Endothelial cell of hepatic sinusoid (primary cell): ENCODE results near the gene PJA1.

Experiments
- in situ Hi-C: cut with HindIII; loops from 2 replicates; pipeline ENCODE4 v1.10.0; 2017; ENCODE audit warnings: low sequenced_read_pairs

Gene PJA1, protein sequence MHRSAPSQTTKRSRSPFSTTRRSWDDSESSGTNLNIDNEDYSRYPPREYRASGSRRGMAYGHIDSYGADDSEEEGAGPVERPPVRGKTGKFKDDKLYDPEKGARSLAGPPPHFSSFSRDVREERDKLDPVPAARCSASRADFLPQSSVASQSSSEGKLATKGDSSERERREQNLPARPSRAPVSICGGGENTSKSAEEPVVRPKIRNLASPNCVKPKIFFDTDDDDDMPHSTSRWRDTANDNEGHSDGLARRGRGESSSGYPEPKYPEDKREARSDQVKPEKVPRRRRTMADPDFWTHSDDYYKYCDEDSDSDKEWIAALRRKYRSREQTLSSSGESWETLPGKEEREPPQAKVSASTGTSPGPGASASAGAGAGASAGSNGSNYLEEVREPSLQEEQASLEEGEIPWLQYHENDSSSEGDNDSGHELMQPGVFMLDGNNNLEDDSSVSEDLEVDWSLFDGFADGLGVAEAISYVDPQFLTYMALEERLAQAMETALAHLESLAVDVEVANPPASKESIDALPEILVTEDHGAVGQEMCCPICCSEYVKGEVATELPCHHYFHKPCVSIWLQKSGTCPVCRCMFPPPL

DNA sequence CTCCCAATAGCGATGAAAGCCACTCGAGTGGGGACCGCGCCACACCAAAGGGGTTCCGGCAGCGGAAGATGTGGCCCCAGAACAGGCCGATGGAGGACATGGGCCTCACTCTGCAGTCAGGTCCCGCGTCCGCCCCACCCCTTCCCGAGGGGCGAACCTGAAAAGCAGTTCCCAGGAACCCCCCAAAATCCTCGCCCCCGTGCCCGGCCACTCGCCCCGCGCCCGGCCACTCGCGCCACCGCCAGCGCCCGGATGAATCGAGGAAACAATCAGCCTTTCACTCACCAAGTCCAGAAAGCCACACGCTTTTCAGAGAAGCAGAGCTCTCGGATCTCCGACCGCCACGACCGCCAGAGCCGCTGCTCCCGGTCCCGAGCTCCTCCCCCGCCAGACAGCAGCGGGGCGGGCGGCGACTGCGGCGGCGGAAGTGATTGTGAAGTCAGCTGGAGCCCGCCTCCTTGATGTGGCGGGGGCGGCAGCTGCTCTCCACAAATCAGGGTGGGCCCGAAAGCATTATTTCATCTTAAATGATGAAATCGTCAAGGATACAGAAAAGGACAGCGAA lies at the start of gene PJA1:
PJA1 (minus strand) TSS at position 367 of the 565 bp plus-strand sequence. CDS start 2,380 bp downstream, outside the sequence.
- in situ Hi-C loops: no loop called here

DNA sequence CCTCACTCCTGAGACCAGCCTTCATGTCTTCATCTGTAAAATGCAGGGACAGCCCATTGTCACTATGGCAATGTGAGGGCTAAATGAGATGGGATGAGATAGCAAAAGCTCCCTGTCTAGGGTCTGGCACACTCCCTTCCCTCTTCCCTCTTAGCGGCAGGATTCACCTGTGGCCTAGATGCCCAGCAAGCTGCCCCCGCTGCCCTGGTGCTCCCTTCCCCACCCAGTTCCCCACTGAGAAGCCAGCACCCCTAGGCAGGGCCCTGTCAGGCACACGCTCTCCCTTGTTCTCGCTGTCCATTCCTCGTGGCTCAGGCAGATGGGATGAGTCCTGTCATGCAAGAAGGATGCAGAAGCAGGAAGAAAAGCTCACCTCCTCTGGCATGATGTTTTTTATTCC lies 49.2 kb upstream of the PJA1 start:
- in situ Hi-C loops: loop anchor here (25.0 kb wide), 1 partner anchor 102 kb away; no protein-coding TSS in a partner anchor

DNA sequence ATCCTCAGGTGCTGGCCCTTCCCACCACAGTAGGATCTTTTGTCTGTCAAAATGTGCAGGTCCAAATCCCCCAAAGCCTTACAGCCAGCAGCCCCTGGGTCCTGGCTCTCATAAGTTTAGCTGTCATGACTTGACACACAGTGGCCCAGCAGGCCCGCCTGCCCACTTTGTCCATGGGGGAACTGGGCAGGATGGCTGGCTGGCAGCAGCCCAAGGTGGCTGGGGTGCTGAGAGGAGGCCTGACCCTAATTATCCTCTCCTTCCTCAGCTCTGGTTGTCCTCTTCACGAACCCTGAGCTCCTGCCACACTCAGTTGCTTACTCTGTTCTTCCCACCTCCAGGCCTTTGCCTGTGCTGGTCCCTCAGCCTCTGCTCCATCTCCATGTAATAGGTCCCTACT lies 46.4 kb upstream of the PJA1 start:
- in situ Hi-C loops: loop anchor here (25.0 kb wide), 1 partner anchor 99 kb away; no protein-coding TSS in a partner anchor

DNA sequence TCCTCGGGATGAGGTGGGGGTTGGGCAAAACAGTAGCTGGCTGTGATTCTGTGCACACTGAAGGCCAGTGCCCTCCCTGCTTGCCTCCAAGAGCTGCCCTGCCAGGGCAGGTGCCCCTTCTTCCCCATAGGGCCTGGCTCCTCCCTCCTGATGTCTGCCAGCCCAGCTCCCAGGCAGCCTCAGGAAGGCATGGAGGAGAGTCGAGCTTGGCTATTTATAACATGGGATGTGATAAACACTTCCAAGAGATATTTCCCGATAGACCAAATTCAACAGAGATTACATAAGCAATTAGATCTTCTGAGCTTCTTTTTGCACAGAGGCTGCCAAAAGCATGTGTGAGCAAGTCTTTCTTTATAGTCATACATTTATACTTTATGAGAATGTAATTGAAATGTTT lies 45.3 kb upstream of the PJA1 start:
- in situ Hi-C loops: loop anchor here (25.0 kb wide), 1 partner anchor 98 kb away; no protein-coding TSS in a partner anchor

DNA sequence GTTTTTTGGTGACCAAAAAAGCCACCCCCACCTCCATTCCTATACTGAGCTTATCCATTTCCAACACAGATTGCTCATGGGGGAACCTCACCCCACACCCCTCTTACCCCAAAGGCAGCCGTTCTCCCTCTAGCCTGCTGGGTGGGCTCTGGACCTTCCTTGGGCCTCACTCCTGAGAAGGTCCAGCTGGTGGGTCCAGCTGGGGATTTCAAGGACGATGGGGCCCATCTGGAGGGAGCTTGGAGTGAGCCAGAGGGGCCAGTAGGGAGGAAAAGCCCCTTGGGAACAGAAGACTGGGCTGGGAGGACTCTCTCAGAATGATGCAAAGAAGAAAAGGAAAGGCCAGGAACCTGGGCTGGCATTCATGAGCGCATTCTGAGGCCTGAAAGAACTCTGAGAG lies 42.0 kb upstream of the PJA1 start:
- in situ Hi-C loops: loop anchor here (25.0 kb wide), 1 partner anchor 95 kb away; no protein-coding TSS in a partner anchor

DNA sequence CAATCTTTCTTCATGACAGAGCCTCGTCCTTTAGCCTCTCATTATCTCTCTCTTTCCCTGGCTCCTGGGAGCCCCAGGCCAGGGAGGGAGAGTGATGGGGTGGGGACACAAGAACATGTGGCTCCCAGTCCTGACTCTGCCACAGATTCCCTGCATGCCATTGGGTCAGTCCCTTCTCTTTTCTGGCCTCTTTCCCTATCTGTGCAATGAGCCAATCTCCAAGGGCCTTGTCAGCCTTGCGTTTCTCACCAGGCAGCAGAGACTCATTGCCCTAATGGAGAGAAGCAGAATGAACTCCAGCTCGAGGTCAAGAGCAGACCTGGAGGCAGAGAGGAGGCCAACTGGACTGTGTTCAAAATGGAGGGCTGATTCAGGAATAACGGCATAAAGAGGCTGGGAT lies 38.4 kb upstream of the PJA1 start:
- in situ Hi-C loops: loop anchor here (25.0 kb wide), 1 partner anchor 91 kb away; no protein-coding TSS in a partner anchor

DNA sequence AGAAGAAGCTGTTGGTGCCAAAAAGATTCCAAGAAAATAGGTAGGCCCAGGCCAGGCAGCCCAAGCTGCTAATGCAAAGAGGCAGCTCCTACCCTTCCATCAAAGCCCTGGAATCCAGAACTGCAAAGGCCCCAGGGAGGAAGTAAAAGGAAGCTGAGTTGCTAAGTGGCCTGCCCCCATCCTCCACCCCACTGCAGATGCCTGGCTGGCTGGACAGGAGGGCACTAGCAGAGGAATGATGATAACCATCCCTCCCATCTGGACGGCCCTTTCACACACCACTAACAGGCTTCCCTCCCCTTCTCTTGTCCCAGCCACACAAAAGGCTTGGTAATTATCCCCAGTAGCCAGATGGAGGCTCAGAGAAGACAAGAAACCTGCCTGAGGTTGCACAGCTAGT lies 32.4 kb upstream of the PJA1 start:
- in situ Hi-C loops: no loop called here

DNA sequence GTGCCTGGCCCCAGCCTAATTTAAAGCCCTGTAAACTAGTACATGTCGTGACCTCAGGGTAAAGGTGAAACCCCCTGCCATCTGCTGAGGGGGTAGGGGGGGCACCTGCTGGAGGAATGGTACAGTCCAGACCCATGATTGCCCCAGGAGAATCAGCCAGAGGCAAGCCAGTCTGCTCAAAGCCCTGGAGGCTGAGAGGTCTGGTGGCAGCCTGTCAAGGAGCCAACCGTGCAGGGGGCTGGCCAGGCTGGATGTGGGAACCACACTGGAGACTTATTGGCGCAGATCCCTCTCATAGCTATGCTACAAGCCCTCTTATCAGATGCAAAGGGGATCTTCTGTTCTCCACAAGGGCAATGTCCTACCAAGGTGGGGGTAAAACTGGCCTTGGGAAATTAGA lies 31.4 kb upstream of the PJA1 start:
- in situ Hi-C loops: no loop called here

DNA sequence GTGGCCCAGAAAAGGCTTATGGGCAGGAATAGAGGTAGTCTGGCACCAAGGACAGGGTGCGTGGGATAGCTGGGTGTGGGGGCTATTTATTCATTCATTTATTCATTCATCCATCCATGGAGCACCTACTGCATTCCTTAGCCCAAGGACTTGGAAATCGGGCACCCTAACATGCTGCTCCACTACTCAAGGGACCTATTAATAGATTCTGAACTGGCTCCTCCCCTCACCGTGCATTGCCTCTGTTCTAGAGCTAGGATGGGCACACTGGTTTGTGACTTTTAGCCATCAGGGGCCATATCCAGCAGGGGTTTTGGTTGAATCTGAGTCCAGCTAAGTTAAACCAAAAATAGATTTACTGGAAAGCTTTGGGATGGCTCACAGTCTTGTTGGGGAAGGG lies 30.6 kb upstream of the PJA1 start:
- in situ Hi-C loops: no loop called here

DNA sequence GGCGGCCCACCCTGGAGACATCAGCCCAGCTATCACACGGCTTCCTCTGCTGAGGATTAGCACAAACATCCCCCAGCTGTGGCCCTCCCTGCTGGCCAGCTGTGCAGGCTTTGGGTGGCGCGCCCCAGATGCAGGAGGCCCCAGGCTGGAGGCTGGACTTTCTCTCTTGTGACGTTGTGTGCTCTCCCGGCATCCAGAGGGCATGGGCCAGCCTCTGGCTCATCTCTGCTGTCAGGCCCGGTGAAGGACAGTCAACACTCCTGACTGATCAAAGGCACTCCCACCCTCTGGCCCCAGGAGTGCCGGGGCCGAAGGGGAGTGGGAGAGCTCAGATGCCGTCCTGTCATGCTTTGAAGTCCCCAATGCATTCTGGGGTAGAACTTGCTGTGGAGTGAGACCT lies 29.9 kb upstream of the PJA1 start:
- in situ Hi-C loops: no loop called here

DNA sequence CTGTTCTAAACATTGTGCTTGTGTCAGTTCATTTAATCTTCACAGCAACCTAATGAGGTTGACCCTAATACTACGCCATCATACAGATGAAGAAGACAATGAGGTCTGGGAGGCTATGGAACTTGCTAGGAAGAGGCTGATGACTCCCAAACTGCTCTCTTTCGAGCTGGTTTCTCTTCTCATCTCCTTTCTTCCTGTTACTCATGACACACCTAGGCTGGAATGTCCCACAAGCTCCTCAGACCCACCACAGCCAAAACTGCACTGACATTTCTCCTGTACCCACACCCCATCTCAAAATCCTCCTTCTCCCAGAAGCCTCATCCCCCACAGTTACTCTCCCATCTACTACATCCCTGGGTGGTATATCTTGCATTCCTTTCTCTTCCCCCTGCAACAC lies 27.4 kb upstream of the PJA1 start:
- in situ Hi-C loops: no loop called here

DNA sequence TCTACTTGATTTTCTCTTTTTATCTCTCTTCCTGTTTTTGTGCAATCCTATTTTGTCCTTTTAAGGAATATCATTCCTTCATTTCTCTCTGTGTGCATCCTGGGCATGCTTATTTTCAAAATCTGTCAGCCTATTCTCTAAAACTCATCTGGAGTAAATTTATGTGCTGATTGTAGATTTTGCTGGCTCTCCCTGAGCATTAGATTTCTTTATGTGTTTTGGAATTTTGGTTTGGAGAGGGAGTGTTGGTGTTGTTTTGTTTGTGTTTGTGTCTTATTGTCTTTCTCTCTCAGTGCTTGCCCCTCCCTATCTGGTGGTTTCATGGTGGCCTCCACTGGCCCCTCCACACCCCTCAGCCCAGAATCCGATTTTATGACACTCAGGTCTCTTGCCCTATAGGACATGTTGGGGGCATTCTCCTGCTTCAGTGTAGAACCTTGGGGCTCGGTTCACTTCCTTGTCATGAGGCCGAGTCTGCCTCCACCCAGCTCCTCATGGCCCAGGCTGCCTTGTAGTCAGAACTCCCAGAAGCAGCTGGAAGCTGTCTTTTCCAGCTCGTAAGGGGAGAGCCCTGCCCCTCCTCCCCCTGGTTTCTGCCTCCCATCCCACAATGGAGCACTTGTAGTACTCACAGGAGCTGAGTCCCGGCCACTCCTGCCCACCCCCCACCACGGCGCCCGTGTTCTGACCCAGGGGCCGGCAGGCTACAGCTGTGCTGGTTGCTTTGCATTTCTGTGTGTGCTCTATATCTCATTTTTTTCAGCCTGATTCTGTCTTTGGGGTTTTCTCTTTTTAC lies 24.5 kb upstream of the PJA1 start:
- in situ Hi-C loops: no loop called here

DNA sequence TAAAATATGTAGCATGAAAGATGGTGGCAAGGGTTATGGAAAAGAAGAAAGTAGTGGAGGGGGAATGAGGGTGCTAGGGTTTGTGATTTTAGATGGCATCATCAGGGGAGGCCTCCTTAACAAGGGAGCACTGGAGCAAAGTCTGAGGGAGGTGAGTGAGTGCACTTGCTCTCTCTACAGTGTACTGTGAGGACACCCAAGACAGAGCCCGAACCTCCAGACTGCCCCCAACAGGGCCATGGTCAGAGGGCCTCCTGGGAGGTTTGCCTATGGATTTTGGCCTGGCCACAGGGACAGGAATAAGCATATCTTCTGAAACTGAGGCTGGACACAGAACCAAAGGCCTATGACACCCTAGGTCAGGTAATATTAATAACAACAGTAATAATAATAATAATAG lies 21.4 kb upstream of the PJA1 start:
- in situ Hi-C loops: no loop called here

DNA sequence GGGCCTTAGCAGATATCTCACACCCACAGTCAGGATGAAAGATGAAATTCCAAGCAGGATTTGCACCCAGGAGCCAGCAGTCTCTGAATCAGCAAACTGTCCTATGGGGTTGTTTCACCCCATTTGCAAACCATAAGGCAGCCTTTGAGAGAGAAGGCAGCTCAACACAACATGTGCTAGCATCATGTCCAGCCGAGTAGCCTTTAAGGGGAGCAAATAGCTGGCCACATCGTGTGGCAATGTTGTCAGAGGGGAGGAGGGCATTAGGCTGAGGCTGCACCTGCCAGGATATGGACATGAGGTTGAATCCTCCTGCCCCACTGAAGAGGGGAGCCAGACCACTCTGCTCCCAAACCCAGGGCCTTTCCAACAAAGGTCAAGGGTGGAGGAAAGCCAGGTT lies 20.6 kb upstream of the PJA1 start:
- in situ Hi-C loops: no loop called here

DNA sequence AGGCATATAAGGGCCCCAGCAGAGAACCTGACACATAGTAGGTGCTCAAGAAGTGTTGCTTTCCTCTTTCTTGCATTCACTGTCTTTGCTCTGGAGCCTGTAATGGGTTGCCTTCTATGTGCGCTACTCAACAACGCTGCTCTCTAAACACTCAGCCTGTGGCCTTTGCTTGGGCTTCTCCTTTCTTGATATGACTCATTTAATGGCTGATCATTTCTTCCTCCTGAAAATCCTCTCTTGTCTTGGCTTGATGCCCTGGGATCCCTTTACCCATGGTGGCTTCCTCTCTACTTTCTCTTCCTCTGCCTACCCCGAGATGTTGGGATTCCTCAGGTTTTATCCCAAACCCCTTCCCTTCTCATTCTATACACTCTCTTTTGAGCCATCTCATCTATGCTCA lies 19.9 kb upstream of the PJA1 start:
- in situ Hi-C loops: no loop called here

DNA sequence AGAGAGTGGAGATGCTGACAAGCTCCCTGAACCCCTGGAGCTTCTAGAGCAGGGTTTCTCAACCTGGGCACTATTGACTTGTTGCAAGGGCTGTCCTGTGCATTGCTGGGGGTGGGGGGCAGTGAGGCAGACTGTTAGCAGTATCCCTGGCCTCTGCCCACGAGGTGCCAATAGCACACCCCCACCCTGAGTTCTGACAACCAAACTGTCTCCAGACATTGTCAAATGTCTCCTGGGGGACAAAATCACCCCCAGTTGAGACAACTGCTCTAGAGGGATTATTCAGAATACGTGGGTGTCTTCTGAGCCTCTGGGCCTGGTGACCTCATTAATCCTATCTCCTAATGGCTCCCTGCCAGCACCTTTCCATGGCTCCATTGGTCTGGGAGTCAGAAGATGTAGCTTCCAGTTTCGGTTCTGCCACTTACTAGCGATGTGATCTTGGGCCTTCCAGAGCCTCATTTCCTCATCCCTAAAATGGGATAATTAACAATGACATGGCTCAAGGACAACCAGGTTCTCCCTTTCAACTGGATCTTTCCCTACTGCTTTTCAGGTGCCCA lies 17.6 kb upstream of the PJA1 start:
- in situ Hi-C loops: no loop called here

DNA sequence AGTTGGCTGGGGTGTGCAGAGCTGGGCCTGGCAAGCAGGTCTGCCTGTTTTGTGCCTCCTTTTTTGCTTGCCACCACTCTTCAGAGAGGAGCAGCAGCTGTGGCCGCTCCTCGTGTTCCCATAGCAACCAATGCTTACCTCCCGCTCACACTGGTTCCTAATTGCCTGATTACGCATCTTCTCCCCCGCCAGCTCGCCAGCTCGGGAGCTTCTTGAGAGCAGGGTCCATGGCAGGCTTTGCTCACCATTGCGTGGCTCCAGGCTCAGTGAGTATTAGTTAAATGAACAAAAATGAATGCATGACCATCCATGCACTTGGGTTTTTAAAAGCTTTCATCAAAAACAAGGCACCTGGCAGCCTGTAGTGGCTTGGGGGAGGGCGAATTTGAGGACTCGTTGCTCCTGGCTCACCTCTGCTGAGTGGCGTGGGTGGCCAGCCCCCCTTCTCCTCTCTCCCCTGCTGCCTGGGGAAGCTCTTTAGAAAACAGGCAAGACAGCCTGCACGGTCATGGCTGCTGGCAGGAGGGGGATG lies 14.2 kb upstream of the PJA1 start:
- in situ Hi-C loops: no loop called here

DNA sequence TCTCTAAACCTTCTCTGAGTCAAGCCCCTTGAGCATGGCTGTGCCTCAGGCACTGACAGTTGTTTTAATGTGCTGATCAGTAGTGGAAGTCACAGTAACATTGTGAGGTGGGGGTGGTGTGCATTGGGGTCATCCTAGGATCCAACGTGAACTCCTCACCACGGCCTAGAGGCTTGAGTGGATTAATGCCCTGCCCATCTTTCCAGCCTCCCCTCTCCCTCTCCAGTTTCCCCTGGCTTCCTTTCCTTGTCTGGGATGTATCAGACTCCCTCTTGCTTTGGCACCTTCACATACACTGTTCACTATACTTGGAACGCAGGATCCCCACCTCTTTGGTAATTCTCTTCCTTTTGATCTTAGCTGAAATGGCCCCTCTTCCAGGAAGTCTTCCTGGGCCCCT lies 13.3 kb upstream of the PJA1 start:
- in situ Hi-C loops: no loop called here

DNA sequence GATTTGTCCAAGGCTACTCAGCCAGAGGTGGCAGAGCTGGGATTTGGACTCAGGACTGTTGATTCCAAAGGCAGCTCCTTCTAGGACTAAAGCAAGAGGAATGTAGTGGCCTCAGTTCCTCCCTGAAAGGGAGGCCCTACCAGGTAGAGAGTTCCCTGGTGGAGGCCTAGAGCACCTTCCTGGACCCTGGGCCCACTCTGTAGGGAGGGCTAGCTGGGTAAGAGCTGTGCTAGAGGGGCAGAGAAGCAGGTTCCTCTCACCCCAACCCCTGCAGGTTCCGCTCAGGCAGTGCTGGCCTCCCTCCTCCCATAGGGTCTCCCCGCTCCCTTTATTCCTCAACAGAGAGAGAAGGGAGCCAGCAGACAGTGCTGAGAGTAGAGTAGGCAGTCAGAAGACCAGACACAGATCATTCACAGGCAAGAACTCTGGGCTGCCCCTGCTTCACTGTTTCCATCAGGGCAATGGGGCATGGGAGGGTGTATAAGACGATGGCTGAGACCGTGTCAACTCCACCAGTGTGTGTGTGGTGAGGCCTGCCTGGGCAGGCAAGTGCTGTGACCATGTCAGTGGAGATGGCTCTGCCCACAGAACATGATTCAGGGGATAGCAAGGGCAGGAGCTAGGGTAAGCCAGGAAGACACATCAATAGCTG lies 12.4 kb upstream of the PJA1 start:
- in situ Hi-C loops: no loop called here

DNA sequence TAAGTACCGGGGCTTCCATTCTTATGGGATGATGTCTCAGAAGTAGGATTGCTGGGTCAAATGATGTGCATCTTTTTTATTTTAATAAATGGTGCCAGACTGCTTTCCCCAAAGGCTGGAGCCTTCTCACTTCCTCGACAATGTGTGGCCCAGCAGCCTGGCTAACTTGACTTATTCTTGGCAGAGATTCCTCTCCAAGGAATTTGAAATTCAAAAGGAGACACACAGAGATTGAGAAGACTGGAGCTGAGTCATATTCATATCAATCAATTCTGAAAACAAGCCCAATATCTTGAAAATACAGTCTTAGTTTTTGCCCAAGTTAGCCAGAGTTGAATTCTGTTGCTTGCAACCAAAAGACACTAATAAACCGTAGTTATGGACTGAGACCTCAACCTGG lies 10.8 kb upstream of the PJA1 start:
- in situ Hi-C loops: no loop called here
